Activated CD8-positive, alpha-beta T cell treated with anti-CD3 and anti-CD28 coated beads for 36 hours (primary cell): ENCODE data around the gene SPATA13. TPM values are rescaled to one million over a fixed set of nuclear protein-coding genes. Genes with fewer than 3 reads are reported as not detected.

ENCODE experiments used
- ATAC-seq: fragments of 200-7000 bp; cut with Tn5 transposase; one replicate; pipeline ENCODE4 v1.10.0; 2021; ENCODE audit warnings: mild to moderate bottlenecking, moderate library complexity
- CTCF ChIA-PET: fragments of 350-600 bp; sonication (Branson Sonifier 250); formaldehyde crosslinking; loops from one replicate; lab custom pipeline; 2021; ENCODE audit warnings: antibody characterized with exemption; lab: Charles Lee
- POLR2A ChIA-PET: fragments of 350-600 bp; sonication (Branson Sonifier 250); formaldehyde crosslinking; loops from one replicate; lab custom pipeline; 2021; ENCODE audit warnings: antibody characterized with exemption; lab: Charles Lee
- DNase-seq: peaks from one replicate; pipeline ENCODE4 v3.0.0-alpha.2; 2020
- H3K27ac Mint-ChIP-seq: one replicate; pipeline ENCODE4 v1.8.0; 2021; ENCODE audit warnings: mild to moderate bottlenecking, mixed read lengths
- H3K27me3 Mint-ChIP-seq: one replicate; pipeline ENCODE4 v1.8.0; 2021; ENCODE audit warnings: mixed read lengths
- H3K36me3 Mint-ChIP-seq: one replicate; pipeline ENCODE4 v1.8.0; 2021; ENCODE audit warnings: low read depth, mixed read lengths
- H3K4me1 Mint-ChIP-seq: one replicate; pipeline ENCODE4 v1.8.0; 2021; ENCODE audit warnings: low read depth, mixed read lengths
- H3K4me3 Mint-ChIP-seq: one replicate; pipeline ENCODE4 v1.8.0; 2021; ENCODE audit warnings: mild to moderate bottlenecking, moderate library complexity, mixed read lengths
- H3K9me3 Mint-ChIP-seq: one replicate; pipeline ENCODE4 v1.8.0; 2021; ENCODE audit warnings: mixed read lengths
- CTCF ChIP-seq: fragments of 200-600 bp; IDR thresholded peaks from one replicate; pipeline ENCODE4 v1.8.0; 2022; ENCODE audit warnings: antibody characterized with exemption, mild to moderate bottlenecking
- intact Hi-C: fragments of 100-400 bp; cut with micrococcal nuclease; formaldehyde crosslinking; loops from one replicate; pipeline ENCODE4 v1.10.0; 2022
- total RNA-seq, 2 experiments: library from RNA; stranded (reverse); gene quantifications; one replicate each; pipeline ENCODE4 v1.2.3, GENCODE V29; 2021

Gene SPATA13
- total RNA-seq, 2 experiments from 2014 or later = 47.0 to 47.4 TPM

- Mint-ChIP-seq H3K27me3 (peaks cover 2% of the 10 kb centered on the region), H3K9me3 (no peaks in the 10 kb centered on the region), H3K27ac (no peak overlapping the region), H3K36me3 (no peaks in the 10 kb centered on the region), H3K4me3 (no peak overlapping the region), H3K4me1 (no peaks in the 10 kb centered on the region)
- CTCF ChIA-PET = interaction anchor here (0.8 to 1.6 kb wide), 3 partner anchors 10 to 18 kb away, joined by 3 read pairs; no protein-coding TSS in a partner anchor
- intact Hi-C loops = no loop called here
- ATAC-seq = no peak
- POLR2A ChIA-PET = interaction anchor here (1.9 kb wide), 1 partner anchor 21 kb away, joined by 6 read pairs; no protein-coding TSS in a partner anchor
- no peak for DNase-seq
- no peak for TF ChIP-seq CTCF
Measured at GRCh38 chr13:24141333-24141910, 19.1 kb upstream of the SPATA13 start.

- intact Hi-C loops = no loop called here
- Mint-ChIP-seq H3K4me1 (no peaks in the 10 kb centered on the region), H3K27ac (no peak overlapping the region), H3K36me3 (no peaks in the 10 kb centered on the region), H3K9me3 (no peaks in the 10 kb centered on the region), H3K4me3 (no peak overlapping the region), H3K27me3 (peaks cover 2% of the 10 kb centered on the region)
- TF ChIP-seq CTCF = no peak
- POLR2A ChIA-PET = interaction anchor here (1.9 kb wide), 1 partner anchor 20 kb away, joined by 6 read pairs; no protein-coding TSS in a partner anchor
- DNase-seq = no peak
- ATAC-seq = no peak
- CTCF ChIA-PET = interaction anchor here (1.2 kb wide), 1 partner anchor 19 kb away, joined by 3 read pairs; no protein-coding TSS in a partner anchor
Measured at GRCh38 chr13:24142453-24142852, 18.1 kb upstream of the SPATA13 start.

DNA sequence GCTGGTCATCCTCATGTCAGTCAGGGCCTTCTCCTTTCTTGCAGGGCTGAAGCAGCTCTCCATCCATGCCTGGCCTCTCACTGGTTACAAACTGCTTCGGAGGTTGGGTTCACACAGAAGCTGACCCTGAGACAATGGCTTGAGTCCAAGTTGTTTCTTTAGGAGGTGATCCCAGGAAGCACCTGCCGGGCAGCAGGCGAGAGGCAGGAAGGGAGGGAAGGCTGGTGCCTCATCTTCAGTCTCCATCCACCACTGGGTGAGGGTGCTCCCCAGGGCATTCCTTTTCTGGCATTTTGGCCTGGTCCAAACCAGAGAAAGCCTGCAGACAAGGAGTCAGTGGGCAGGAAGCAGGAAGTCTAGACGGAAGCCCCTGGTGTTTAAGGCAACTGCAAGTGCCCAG lies 17.6 kb upstream of the SPATA13 start:
- no peaks in the 10 kb centered on the region for H3K9me3 Mint-ChIP-seq
- no peak for TF ChIP-seq CTCF
- H3K4me3 Mint-ChIP-seq = no peak overlapping the region
- CTCF ChIA-PET = no interaction called here
- intact Hi-C loops = no loop called here
- POLR2A ChIA-PET = no interaction called here
- H3K4me1 Mint-ChIP-seq = no peaks in the 10 kb centered on the region
- H3K36me3 Mint-ChIP-seq = no peaks in the 10 kb centered on the region
- peaks cover 2% of the 10 kb centered on the region for H3K27me3 Mint-ChIP-seq
- no peak for DNase-seq
- no peak for ATAC-seq
- H3K27ac Mint-ChIP-seq = no peak overlapping the region

GRCh38 chr13:24145240-24145639 lies 15.3 kb upstream of the SPATA13 start:
- no peaks in the 10 kb centered on the region for H3K4me1 Mint-ChIP-seq
- no peaks in the 10 kb centered on the region for H3K9me3 Mint-ChIP-seq
- no peaks in the 10 kb centered on the region for H3K27me3 Mint-ChIP-seq
- ChIA-PET CTCF (interaction anchor here (0.7 to 1.6 kb wide), 3 partner anchors 39 to 92 kb away, joined by 3 to 4 read pairs (median 4); no protein-coding TSS in a partner anchor), POLR2A (interaction anchor here (1.0 kb wide), 1 partner anchor 15 kb away, joined by 3 read pairs; the partner anchor contains the start of gene SPATA13)
- DNase-seq (no peak), ATAC-seq (no peak)
- no peaks in the 10 kb centered on the region for H3K36me3 Mint-ChIP-seq
- no peak overlapping the region for H3K27ac Mint-ChIP-seq
- no peak overlapping the region for H3K4me3 Mint-ChIP-seq
- no peak for TF ChIP-seq CTCF
- intact Hi-C loops = no loop called here

DNA sequence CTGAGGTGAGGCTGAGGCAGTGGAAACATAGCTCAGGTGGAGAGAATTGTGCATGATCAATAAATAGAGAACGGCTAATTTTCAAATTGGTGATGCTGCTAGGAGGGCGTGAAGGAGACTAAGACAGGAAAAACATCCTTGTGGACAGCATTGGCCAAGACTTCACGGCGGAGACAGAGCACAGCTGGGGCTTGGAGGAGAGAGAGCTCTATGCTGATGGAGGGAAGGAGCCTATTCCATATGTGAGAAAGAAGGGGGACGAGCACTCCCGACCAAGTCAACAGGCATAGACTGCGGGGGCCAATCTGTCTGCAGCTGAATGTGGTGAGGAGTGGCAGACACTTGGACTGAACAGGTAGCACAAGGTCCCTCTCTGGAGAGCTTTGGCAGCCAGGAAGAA lies 14.8 kb upstream of the SPATA13 start:
- CTCF ChIA-PET = interaction anchor here (0.7 to 1.6 kb wide), 3 partner anchors 39 to 93 kb away, joined by 3 to 4 read pairs (median 4); no protein-coding TSS in a partner anchor

More for the DNA sequence above, 14.8 kb upstream of the SPATA13 start:
- TF ChIP-seq CTCF = no peak
- ATAC-seq = no peak
- Mint-ChIP-seq H3K9me3 (no peaks in the 10 kb centered on the region), H3K4me3 (no peak overlapping the region), H3K36me3 (no peaks in the 10 kb centered on the region), H3K27me3 (no peaks in the 10 kb centered on the region), H3K27ac (no peak overlapping the region), H3K4me1 (no peaks in the 10 kb centered on the region)
- intact Hi-C loops = no loop called here
- no peak for DNase-seq
- POLR2A ChIA-PET = interaction anchor here (1.0 kb wide), 1 partner anchor 15 kb away, joined by 3 read pairs; the partner anchor contains the start of gene SPATA13
